Hematopoietic multipotent progenitor cell treated with erythropoietin and hydrocortisone succinate and interleukin-3 and kit ligand, for 17 days (in vitro differentiated cells): ENCODE data around the gene PDSS2.
"Not testable (repeated sequence)": the region's sequence is repeated elsewhere in the genome, so short reads cannot be mapped to it uniquely, and the experiment has no call there.

Experiments
- DNase-seq: peaks from one replicate; pipeline ENCODE4 v3.0.0-alpha.2; 2015; ENCODE audit warnings: low spot score

The PDSS2 gene

DNA sequence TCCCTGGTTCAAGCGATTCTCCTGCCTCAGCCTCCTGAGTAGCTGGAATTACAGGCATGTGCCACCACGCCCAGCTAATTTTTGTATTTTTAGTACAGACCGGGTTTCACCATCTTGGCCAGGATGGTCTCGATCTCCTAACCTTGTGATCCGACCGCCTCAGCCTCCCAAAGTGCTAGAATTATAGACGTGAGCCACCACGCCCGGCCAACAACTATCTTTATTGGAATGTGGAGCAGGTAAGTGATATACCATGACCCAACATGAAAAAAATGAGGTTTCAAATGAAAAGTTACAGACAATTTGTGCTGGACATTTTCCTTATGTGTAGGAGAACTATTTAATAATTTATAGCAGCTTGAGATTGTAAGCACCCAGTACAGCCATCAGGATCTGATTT, 340.8 kb downstream of the PDSS2 start:
- not testable (repeated sequence) for DNase-seq

DNA sequence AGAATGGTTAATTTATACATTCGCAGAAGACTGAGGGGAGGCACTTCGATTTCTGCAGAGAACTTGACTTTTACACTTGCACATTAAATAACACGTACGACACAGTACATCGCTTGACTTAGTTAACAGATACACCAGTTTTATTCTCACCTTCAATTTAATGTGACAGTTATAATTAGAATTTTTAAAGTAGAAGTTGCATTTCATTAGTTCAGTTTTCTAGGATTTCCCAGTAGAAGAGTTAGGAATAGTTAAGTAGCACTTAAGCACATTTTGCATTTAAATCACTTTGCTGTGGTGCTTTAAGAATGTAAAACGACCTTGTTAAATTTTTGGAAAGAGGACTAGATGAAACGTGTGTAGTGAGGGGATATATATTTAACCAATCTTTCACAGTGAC, 342.4 kb downstream of the PDSS2 start:
- DNase-seq, result no peak

DNA sequence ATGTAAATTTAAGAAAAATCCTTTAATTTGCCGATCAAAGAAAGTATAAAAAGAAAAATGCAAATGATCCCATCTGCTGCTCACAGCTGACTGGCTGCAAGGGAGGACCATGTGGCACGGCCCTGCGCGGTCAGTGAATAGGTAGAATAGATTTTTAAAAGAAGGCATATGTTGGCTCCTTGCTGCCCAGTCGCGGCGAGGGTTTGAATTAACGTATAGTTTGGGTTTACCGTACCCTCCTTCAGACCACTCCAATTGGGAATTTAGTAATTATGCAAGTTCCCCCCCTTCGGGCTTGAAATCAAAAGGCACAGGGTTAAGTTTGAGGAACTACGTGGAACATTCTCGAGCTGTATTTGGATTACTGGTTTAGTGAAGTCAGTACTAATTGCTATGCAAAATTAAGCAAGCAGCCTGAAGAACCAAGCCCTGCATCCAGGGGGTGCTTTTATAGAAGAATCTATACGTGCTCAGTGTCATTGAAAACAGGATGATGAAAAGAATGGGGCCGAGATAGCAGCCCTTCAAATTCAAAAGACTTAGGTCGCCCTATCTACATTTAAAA, 343.0 kb downstream of the PDSS2 start:
- no peak for DNase-seq

DNA sequence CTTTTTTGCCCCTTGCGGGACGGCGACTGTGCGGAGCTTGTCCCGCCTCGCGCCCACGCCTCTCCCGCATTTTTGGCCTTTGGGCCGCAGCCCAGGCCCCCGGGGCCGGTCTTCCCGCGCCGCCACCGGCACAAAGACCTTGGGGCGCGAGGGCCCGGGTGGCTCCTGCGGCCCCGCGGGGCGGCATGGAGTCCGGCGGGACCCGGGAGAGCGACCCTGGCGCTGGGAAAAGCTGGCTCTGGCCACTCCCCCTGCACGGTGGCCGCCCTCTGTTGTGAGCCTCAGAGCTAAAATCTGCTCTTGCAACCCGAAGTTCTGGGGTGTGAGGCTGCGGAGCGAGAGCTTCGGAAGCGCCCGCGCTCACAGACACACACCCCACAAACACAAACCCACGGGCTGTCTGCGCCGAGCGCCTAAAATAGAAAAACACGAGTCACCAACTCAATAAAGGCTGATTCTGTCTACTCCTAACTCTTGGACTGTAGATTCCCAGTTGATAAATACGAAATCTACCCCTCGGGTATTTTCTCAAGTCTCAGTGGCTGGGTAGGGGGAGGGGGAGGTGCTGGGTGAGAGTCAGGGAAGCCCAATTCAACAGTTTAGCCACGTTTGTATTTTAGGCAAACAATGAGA, 343.6 kb downstream of the PDSS2 start:
- DNase-seq, result no peak

DNA sequence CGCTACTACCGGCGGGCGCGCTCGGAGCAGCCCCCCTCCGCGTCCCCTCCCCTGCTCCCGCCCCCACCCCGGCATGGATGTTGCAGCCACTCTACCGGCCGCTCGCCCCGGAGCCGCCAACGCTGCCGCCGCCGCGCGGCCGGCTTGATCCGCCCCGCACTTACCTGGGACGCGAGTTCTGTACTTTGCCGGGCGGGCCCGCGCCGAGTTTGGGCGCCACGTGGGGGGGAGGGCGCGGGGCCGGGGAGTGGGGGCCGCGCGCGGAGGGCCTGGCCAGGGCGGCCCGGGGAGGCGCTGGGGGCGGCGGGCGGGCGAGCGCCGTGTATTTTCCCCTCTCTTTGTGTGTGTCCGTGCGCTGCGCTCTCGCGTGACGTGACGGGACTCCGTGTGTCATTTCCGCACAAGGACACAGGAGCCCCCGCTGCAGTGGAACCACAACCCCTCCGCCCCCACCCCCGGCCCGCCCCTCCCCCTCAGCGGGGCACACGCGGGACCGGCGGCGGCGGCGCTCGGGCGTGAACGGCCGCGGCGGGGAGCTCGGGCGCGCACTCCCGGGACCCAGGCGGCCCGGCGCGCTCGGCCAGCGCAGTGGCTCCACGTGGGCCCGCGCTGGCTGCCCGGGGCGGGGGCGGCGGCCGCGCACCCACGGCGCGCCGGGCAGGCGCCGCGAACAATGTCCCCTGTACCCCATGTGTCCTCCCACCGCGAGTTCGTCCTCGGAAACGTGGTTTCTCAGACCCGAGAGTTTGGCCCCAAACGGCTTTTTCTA, 344.3 kb downstream of the PDSS2 start, which contains the start of gene BEND3:
TSS of gene BEND3 (minus strand) at position 590 of the 769 bp plus-strand sequence. CDS start 16,230 bp downstream, outside the sequence.
- no peak for DNase-seq

DNA sequence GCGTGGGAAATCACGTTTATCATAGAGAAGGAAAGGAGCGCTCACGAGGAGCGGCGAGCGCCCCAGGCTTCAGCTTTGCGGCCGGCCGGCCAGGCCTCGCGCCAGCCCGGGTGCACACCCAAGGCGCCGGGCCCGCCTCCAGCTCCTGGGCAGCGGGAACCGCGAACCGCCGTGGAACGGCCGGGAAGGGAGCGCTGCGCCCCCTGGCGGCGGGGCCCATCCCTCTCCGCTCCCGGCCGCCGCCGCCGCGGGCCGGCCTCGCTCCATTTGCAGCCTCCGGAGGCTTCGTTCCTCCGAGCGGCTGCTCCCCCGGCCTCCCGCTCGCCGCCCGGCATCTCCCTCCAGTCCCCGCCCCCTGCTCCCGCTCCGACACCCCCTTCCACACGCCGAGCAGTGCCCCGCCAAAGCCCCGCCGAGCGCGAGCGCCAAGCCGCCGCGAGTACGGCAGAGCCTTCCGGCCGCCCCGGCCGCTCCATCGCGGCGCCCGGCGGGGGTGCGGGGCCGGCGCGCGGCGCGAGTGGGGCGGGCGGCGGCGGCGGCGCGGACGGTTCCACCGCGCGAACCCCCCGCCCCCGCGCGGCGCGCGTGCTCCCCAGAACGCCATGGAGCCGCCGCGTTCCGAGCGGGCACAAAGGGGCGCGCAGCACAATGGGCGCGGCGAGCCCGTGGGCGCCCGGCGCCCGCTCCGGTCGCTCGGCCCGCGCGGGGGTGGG, 345.0 kb downstream of the PDSS2 start:
- DNase-seq, result peak; percentile 81

DNA sequence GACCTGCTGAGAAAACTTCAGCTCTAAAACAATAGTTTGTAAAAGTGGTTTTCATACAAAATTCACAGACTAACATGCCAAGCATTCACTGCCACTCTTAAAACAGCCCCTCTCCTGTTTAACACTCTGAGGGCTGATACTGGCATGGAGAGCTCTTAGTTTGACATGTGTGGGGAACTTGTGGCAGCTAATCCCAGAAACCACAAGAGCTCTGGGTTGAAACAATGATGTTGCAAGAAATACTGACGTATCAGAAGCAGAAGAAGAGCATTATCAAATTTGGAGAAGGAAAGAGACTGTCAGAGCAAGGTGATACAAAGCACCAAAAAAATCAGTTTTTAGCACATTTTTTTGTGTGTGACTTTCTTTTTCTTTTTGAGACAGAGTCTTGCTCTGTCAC, 349.2 kb downstream of the PDSS2 start:
- no peak for DNase-seq

DNA sequence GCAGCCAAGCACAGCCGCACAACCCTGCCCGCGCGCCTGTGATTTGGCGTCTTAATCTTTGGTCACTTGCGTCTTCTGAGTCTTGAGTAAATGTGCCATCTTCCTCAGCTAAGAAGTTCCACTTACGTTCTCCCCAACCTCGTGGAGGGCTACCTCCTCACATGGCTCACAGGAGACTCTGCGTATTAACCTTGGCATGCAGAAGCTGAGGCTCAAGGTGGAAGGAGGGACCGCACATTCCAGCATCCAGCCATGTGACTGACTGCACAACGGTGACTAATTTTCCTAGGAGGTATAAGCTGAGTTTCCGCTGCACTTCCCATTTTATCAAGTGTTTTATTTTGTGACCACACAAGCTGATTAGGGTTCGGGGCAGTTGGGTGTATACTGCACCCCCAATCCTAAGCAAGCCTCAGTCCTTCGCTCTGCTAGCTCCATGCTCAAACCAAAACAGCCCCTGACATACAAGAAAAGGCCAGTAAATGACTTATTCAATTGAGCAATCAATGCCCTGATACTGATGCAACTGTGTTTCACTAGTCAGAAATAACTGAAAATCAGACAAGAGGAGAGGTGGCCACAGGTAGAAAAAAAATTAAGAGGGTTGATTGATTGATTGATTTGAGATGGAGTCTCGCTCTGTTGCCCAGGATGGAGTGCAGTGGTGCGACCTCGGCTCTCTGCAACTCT, 351.0 kb downstream of the PDSS2 start:
- no peak for DNase-seq

DNA sequence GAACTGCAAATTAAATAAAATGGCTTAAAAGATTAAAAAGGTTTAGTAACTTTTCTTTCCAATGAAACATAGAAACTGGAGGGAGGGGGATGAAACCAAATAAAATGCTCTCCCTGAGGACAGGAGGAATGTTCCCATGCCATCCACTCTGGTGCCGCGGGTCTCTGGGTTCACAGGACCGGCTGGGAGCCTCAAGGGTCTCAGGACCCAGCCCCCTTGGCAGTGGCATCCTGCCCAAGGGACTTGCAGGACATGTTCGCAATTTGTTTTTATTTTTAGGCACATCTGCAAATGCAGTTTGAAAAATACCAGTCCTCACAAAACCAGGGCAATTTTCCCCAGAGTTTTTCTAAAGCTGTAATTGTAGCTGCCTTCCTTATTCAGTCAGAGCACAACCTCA, 351.6 kb downstream of the PDSS2 start:
- DNase-seq, result no peak

DNA sequence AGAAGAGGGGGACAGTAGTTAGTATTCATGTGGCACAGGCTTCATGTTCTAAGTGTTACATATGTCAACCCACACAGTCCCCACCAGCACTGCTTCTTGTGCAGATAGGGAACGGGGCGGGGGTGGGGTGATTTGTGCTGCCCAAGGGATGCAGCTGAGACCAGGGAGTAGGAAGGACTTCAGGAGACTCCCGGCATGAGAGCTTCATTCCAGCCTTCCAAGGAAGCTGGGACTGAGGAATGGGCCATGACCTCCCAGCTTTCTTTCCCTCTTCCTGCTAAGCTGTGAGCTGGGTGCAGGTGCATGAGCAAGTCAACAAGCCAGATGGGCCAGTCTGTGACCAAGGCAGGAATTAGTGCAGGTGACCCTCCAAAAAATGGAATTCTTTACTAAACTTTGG, 353.2 kb downstream of the PDSS2 start:
- no peak for DNase-seq

DNA sequence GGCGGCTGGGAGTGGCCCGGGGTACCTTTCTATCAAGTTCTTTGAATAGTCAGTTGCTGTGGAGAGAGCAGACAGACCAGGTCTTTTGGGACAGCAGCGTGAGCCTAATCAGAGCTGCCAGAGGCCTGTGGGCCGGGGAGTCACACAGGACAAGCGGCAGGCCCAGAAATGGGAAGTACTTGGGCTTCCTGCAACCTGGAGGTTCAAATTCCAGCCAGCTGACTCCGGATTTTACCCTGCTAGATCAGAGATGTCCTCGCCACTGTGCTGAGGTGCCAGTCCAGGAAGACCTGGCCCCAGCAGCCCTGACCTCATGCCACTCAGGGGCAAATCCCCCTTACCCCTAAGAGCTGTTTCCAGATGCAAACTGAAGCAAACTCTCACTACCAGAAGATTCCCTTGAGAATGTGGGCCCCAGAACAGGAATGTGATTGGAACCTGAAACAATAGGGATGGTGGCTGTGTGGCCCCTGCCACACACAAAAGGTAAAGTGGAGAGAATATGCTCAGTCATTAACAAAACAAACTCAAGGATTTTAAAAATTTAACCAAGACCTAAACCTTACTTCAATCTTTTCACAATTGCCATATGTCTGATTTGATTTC, 353.8 kb downstream of the PDSS2 start:
- DNase-seq, result no peak

DNA sequence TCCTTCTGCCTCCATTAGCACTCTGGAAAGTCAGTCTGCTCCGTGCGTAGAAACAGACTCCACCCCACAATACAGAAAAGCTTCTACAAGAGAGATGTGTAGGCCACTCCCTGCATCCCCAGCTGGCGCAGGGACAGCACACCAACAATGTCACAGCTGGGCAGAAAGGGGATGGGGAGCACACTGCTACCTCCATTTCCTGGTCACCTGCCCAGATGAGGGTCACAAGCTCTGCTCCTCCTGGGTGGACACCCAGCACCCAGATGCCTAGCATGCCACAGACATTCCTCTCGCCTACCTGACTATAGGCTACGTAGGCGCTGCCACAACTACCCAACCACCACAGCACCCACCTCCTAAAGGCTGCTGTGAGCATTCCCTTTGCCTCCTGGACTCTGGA, 356.3 kb downstream of the PDSS2 start:
- no peak for DNase-seq
